ENCODE measurements around the gene CCDC157.

- TF ChIP-seq CTCF (IDR thresholded peaks at IDR 0.05) (no peak), EP300 (IDR thresholded peaks at IDR 0.05) (no peak), POLR2A (IDR thresholded peaks at IDR 0.05; ENCODE audit: low read depth) (no peak)
Measured at GRCh38 chr22:30420347-30421125, 63.7 kb downstream of the CCDC157 start.
